Breast epithelium (tissue), 4 donors: ENCODE measurements around the gene VKORC1L1. TPM values are rescaled to one million over a fixed set of nuclear protein-coding genes. Genes with fewer than 3 reads are reported as not detected.
A peak's percentile ranks its signal among the peaks of the same experiment; 100 is the strongest.
"Not testable (repeated sequence)": the region's sequence is repeated elsewhere in the genome, so short reads cannot be mapped to it uniquely, and the experiment has no call there.

ENCODE experiments used
- DNase-seq, 2 donors: peaks; one replicate each; pipeline ENCODE4 v3.0.0-alpha.2; 2019; ENCODE audit warnings: low spot score in 2 of 2
- H3K27ac ChIP-seq, 2 donors: fragments of 200-600 bp; sonication (generic) in 1 of 2; one replicate each; pipeline ENCODE4 v1.5.1; 2016 to 2019; ENCODE audit warnings: mild to moderate bottlenecking in 1 of 2
- H3K27me3 ChIP-seq, 2 donors: fragments of 200-600 bp; sonication (generic) in 1 of 2; one replicate each; pipeline versions ENCODE4 v1.5.1 to v1.6.0; 2017 to 2019; ENCODE audit warnings: control low read depth in 1 of 2, mild to moderate bottlenecking in 1 of 2
- H3K36me3 ChIP-seq: fragments of 200-600 bp; one replicate; pipeline ENCODE4 v1.5.1; 2019
- H3K4me1 ChIP-seq, 2 donors: fragments of 200-600 bp; sonication (generic); one replicate each; pipeline ENCODE4 v1.5.1; 2016 to 2019; ENCODE audit warnings: control low read depth in 1 of 2
- H3K4me3 ChIP-seq, 3 donors: fragments of 200-600 bp; sonication (generic); 1 replicate in 2 of 3; 2 replicates in 1 of 3; pipeline ENCODE4 v1.5.1; 2016 to 2019; ENCODE audit warnings: mild to moderate bottlenecking in 3 of 3, moderate library complexity in 2 of 3
- H3K9me3 ChIP-seq, 2 donors: fragments of 200-600 bp; sonication (generic) in 1 of 2; one replicate each; pipeline ENCODE4 v1.5.1; 2016 to 2019; ENCODE audit warnings: control low read depth in 1 of 2
- POLR2A ChIP-seq: fragments of 450-650 bp; IDR thresholded peaks from one replicate; pipeline ENCODE4 v1.6.1; 2016; ENCODE audit warnings: antibody characterized with exemption, mild to moderate bottlenecking, moderate library complexity
- POLR2AphosphoS5 ChIP-seq, 3 donors: sonication (generic); formaldehyde crosslinking; IDR thresholded peaks; one replicate each; pipeline ENCODE4 v1.6.1; 2017; ENCODE audit warnings: antibody characterized with exemption in 3 of 3
- intact Hi-C: fragments of 100-400 bp; cut with DNase I; formaldehyde crosslinking; loops from one replicate; pipeline ENCODE4 v1.15.1; 2023; ENCODE audit warnings: low total_unique reads
- total RNA-seq, 3 donors: library from RNA; depleted of rRNA; stranded (reverse); fragments of >200 nt; gene quantifications; one replicate each; pipeline ENCODE4 v1.1.0, GENCODE V29; 2016
- TF ChIP-seq, protein P1 (sequence below), 3 donors: fragments of 450-650 bp; IDR thresholded peaks; one replicate each; pipeline ENCODE4 v1.5.1; 2016 to 2017; ENCODE audit warnings: antibody characterized with exemption in 3 of 3, mild to moderate bottlenecking in 3 of 3, moderate library complexity in 3 of 3

The VKORC1L1 gene
- total RNA-seq, 3 donors from 2014 or later = 21.1 to 84.5 (median 25.9) TPM

DNA sequence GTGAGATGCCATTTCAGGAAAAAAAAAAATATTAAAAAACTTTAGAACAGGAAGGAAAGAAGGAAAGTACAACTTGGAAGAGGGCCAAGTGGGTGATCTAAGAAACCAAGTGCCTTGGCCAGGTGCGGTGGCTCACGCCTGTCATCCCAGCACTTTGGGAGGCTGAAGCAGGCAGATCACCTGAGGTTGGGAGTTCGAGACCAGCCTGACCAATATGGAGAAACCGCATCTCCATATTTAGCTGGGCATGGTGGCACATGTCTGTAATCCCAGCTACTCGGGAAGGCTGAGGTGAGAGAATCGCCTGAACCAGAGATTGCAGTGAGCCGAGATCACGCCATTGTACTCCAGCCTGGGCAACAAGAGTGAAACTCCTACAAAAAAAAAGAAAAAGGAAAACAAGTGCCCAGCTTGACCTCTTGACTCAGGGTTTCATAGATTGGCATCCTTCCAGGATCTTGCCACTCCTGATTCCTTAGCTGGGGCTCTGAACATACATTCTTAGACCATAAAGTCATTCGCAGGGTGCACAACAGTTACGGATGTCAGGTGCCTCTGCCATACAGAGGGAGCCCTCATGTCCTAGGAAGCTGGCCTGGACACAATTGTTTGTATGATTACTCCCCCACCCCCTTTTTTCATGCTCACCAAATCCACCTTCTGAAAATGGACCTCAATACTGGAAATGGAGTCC, 111.2 kb downstream of the VKORC1L1 start:
- DNase-seq = no peak
- Histone ChIP-seq H3K36me3 (no peaks in the 10 kb centered on the region), H3K9me3 (no peaks in the 10 kb centered on the region), H3K27me3 (no peaks in the 10 kb centered on the region), H3K4me1 (peaks cover 0 to 3% of the 10 kb centered on the region in 2 donors), H3K4me3 (no peak overlapping the region), H3K27ac (no peak overlapping the region)
- intact Hi-C loops = no loop called here
- TF ChIP-seq POLR2AphosphoS5 (IDR thresholded peaks at IDR 0.05) (no peak), POLR2A (no peak)
- TF ChIP-seq, protein P1, sequence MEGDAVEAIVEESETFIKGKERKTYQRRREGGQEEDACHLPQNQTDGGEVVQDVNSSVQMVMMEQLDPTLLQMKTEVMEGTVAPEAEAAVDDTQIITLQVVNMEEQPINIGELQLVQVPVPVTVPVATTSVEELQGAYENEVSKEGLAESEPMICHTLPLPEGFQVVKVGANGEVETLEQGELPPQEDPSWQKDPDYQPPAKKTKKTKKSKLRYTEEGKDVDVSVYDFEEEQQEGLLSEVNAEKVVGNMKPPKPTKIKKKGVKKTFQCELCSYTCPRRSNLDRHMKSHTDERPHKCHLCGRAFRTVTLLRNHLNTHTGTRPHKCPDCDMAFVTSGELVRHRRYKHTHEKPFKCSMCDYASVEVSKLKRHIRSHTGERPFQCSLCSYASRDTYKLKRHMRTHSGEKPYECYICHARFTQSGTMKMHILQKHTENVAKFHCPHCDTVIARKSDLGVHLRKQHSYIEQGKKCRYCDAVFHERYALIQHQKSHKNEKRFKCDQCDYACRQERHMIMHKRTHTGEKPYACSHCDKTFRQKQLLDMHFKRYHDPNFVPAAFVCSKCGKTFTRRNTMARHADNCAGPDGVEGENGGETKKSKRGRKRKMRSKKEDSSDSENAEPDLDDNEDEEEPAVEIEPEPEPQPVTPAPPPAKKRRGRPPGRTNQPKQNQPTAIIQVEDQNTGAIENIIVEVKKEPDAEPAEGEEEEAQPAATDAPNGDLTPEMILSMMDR (IDR thresholded peaks at IDR 0.05) = no peak

DNA sequence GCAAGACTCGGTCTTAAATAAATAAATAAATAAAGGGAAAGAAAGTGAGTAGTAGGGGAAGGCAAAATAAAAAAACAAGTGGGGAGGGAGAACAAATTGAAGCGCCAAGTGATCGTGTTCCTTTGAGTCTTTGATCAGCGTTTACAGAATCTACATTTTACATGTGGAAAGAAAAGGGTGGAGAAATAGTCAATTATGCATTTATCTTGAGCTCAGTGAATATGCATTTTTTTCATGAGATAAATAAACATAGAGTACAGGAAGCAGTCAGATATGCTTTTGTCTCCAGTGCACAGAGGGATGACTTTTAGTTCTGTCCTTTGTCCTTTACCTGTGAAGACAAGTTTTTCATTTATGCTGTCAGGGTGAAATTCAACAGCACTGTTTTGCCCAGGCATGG, 115.2 kb downstream of the VKORC1L1 start:
- no peaks in the 10 kb centered on the region for H3K27me3 ChIP-seq
- no peaks in the 10 kb centered on the region for H3K4me1 ChIP-seq
- no peak overlapping the region for H3K27ac ChIP-seq
- TF ChIP-seq POLR2AphosphoS5 (IDR thresholded peaks at IDR 0.05) = no peak
- TF ChIP-seq, protein P1 (IDR thresholded peaks at IDR 0.05) = no peak
- no peak for TF ChIP-seq POLR2A
- H3K36me3 ChIP-seq = no peaks in the 10 kb centered on the region
- no peaks in the 10 kb centered on the region for H3K9me3 ChIP-seq
- intact Hi-C loops = no loop called here
- no peak overlapping the region for H3K4me3 ChIP-seq
- DNase-seq = no peak

DNA sequence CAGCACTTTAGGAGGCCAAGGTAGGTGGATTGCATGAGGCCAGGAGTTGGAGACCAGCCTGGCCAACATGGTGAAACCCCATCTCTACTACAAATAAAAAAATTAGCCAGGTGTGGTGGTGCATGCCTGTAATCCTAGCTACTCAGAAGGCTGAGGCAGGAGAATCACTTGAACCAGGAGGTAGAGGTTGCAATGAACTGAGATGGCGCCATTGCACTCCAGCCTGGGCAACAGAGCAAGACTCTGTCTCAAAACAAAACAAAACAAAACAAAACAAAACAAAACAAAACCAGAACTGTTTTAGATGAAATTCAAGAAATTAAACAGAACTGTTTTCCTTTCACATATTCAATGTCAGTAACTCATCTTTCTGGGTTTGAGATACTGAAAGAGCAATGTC, 115.6 kb downstream of the VKORC1L1 start:
- H3K9me3 ChIP-seq, H3K36me3 ChIP-seq, H3K27me3 ChIP-seq, H3K4me1 ChIP-seq, H3K4me3 ChIP-seq, DNase-seq, intact Hi-C loops, H3K27ac ChIP-seq: not testable (repeated sequence)

DNA sequence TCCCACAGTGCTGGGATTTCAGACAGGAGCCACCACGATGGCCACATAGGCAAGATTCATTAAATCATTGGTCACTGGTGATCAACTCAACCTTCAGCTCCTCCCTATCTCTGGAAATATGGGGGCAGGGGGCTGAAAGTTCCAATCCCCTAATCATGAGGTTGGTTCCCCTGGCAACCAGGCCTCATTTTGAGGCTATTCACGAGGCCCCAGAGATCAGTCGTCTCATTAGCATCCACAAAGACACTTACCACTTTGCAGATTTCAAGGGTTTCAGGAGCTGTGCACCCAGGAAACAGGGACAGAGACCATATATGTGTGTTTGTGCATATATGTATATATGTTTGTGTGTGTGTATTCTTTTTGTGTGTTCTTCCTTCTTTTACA, 116.8 kb downstream of the VKORC1L1 start:
- Histone ChIP-seq H3K27me3 (no peaks in the 10 kb centered on the region), H3K4me3 (no peak overlapping the region), H3K4me1 (no peaks in the 10 kb centered on the region), H3K36me3 (no peaks in the 10 kb centered on the region), H3K27ac (no peak overlapping the region), H3K9me3 (no peaks in the 10 kb centered on the region)
- no peak for TF ChIP-seq POLR2AphosphoS5 (IDR thresholded peaks at IDR 0.05)
- TF ChIP-seq, protein P1 (IDR thresholded peaks at IDR 0.05) = no peak
- no peak for TF ChIP-seq POLR2A
- intact Hi-C loops = no loop called here
- DNase-seq = no peak

DNA sequence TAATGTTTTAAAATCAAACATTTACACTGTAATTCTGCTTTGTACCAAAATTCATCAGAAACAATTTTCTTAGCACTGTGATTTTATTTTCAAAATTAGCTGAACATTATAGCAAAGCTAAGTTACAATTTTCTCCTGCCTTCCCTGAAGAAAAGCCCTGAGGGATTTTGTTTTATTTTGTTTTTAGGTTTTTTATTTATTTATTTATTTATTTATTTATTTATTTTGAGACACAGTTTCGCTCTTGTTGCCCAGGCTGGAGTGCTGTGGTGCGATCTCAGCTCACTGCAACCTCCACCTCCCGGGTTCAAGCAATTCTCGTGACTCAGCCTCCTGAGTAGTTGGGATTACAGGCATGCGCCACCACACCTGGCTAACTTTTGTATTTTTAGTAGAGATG, 119.0 kb downstream of the VKORC1L1 start:
- intact Hi-C loops, H3K9me3 ChIP-seq, H3K4me3 ChIP-seq, H3K27me3 ChIP-seq, H3K36me3 ChIP-seq, H3K4me1 ChIP-seq, DNase-seq: not testable (repeated sequence)
- peak overlapping the region in 1 of 2 donors; percentile 44 for H3K27ac ChIP-seq

DNA sequence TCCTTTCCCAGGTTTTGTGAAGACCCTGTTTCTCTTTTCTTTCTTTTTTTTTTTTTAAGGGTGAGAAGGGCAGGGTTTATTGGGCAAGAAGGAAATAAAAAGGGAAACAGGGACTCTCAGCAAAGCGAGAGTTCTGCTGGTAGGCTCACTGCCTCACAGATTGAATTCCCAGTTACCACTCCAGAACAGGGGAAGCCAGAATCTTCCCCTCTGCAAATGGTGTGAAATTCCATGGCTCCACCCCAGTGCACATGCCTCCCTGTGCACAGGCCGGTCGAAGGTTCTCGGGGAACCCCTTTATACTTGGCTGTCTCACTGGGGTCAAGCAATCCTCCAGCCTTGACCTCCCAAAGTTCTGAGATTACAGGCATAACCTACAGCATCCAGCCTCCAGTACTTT, 119.7 kb downstream of the VKORC1L1 start:
- Histone ChIP-seq H3K4me3 (no peak overlapping the region), H3K27ac (no peak overlapping the region), H3K9me3 (no peaks in the 10 kb centered on the region), H3K27me3 (no peaks in the 10 kb centered on the region), H3K36me3 (no peaks in the 10 kb centered on the region), H3K4me1 (no peaks in the 10 kb centered on the region)
- DNase-seq = no peak
- intact Hi-C loops = no loop called here
- TF ChIP-seq, protein P1 (IDR thresholded peaks at IDR 0.05) = no peak
- TF ChIP-seq POLR2A (no peak), POLR2AphosphoS5 (IDR thresholded peaks at IDR 0.05) (no peak)

DNA sequence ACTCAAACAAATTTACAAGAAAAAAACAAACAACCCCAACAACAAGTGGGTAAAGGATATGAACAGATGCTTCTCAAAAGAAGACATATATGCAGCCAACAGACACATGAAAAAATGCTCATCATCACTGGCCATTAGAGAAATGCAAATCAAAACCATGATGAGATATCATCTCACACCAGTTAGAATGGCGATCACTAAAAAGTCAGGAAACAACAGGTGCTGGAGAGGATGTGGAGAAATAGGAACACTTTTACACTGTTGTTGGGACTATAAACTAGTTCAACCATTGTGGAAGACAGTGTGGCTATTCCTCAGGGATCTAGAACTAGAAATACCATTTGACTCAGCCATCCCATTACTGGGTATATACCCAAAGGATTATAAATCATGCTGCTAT, 122.1 kb downstream of the VKORC1L1 start:
- H3K4me1 ChIP-seq, H3K4me3 ChIP-seq, H3K27me3 ChIP-seq, H3K27ac ChIP-seq, intact Hi-C loops, DNase-seq, H3K36me3 ChIP-seq, H3K9me3 ChIP-seq: not testable (repeated sequence)

DNA sequence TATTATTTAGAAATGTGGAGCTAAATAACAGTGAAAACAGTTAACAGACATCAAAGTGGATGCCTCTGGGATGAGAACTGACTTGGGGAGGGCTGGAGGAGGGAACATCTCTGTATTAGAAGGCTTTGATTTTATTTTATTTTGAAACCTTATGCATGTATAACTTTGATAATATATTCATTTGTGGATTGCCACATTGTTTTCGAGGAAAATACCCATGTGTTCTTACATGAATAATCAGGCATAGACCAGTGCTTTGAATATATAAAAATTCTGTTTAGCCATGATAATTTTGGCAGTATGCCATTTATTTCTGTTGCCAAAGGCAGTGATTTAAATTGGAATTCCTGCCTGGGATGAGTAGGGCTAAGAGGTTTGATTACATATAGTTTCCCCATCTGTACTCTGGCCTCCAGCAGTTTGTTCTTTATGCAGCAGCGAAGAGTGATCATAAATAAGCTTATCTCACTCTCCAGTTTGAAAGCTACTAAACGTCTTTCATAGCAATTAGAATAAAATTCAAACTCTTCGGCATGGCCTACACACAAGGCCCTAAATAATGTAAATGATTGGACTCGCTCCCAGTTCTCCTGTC, 128.0 kb downstream of the VKORC1L1 start:
- H3K4me1 ChIP-seq, H3K27ac ChIP-seq, H3K36me3 ChIP-seq, DNase-seq, H3K27me3 ChIP-seq, H3K9me3 ChIP-seq, H3K4me3 ChIP-seq, intact Hi-C loops: not testable (repeated sequence)

DNA sequence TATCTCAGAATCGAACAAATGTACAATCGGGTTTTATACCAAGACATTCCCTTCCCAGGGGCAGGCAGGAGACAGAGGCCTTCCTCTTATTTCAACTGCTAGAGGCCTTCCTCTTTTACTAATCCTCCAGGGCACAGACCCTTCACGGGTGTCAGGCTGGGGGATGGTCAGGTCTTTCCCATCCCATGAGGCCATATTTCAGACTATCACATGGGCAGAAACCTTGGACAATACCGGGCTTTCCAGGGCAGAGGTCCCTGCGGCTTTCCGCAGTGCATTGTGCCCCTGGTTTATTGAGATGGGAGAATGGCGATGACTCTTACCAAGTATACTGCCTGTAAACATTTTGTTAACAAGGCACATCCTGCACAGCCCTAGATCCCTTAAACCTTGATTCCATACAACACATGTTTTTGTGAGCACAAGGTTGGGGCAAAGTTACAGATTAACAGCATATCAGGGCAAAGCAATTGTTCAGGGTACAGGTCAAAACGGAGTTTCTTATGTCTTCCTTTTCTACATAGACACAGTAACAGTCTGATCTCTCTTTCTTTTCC, 132.3 kb downstream of the VKORC1L1 start:
- H3K27ac ChIP-seq, H3K4me1 ChIP-seq, H3K27me3 ChIP-seq, DNase-seq, H3K36me3 ChIP-seq, intact Hi-C loops, H3K4me3 ChIP-seq, H3K9me3 ChIP-seq: not testable (repeated sequence)
